Sigmoid colon (tissue), 4 donors: Measurements from ENCODE around the gene NDUFAF2.

Source experiments
- CTCF ChIP-seq, 4 experiments: fragments of 450-650 bp in 3 of 4; fragments of 200-600 bp in 1 of 4; IDR thresholded peaks; one replicate each; pipeline ENCODE4 v1.5.1; 2016 to 2019; ENCODE audit warnings: antibody characterized with exemption in 4 of 4, mild to moderate bottlenecking in 3 of 4, moderate library complexity in 2 of 4
- EP300 ChIP-seq, 4 donors: sonication (generic); formaldehyde crosslinking; IDR thresholded peaks; one replicate each; pipeline ENCODE4 v1.6.1; 2017; ENCODE audit warnings: antibody characterized with exemption in 4 of 4
- POLR2A ChIP-seq, 2 donors: fragments of 450-650 bp; IDR thresholded peaks; one replicate each; pipeline ENCODE4 v1.6.1; 2016; ENCODE audit warnings: antibody characterized with exemption in 2 of 2, mild to moderate bottlenecking in 2 of 2, moderate library complexity in 2 of 2
- POLR2AphosphoS5 ChIP-seq, 4 donors: sonication (generic); formaldehyde crosslinking; IDR thresholded peaks; one replicate each; pipeline ENCODE4 v1.6.1; 2017; ENCODE audit warnings: antibody characterized with exemption in 4 of 4

- TF ChIP-seq POLR2A (IDR thresholded peaks at IDR 0.05) (no peak), POLR2AphosphoS5 (IDR thresholded peaks at IDR 0.05) (no peak), CTCF (IDR thresholded peaks at IDR 0.05) (no peak), EP300 (IDR thresholded peaks at IDR 0.05) (no peak)
Measured at GRCh38 chr5:61097465-61097864, 152.5 kb downstream of the NDUFAF2 start.
